Endothelial cell (in vitro differentiated cells): ENCODE measurements around the gene SIRPB2. TPM values are rescaled to one million over a fixed set of nuclear protein-coding genes. Genes with fewer than 3 reads are reported as not detected.

ENCODE experiments used
- DNase-seq: peaks from one replicate; pipeline ENCODE4 v3.0.0; 2021; ENCODE audit warnings: low spot score
- H3K27ac Mint-ChIP-seq: one replicate; pipeline ENCODE4 v1.8.0; 2021; ENCODE audit warnings: mixed read lengths, inconsistent platforms; ENCODE audit not compliant: unreplicated experiment
- H3K27me3 Mint-ChIP-seq: one replicate; pipeline ENCODE4 v1.8.0; 2021; ENCODE audit warnings: mild to moderate bottlenecking, moderate library complexity, mixed read lengths, inconsistent platforms; ENCODE audit not compliant: unreplicated experiment
- H3K36me3 Mint-ChIP-seq: one replicate; pipeline ENCODE4 v1.8.0; 2021; ENCODE audit warnings: mild to moderate bottlenecking, low read depth, mixed read lengths, inconsistent platforms; ENCODE audit not compliant: unreplicated experiment
- H3K4me1 Mint-ChIP-seq: one replicate; pipeline ENCODE4 v1.8.0; 2021; ENCODE audit warnings: mild to moderate bottlenecking, mixed read lengths, inconsistent platforms; ENCODE audit not compliant: unreplicated experiment
- H3K4me3 Mint-ChIP-seq: one replicate; pipeline ENCODE4 v1.8.0; 2021; ENCODE audit warnings: mild to moderate bottlenecking, mixed read lengths, inconsistent platforms; ENCODE audit not compliant: unreplicated experiment
- H3K9me3 Mint-ChIP-seq: one replicate; pipeline ENCODE4 v1.8.0; 2021; ENCODE audit warnings: mixed read lengths, inconsistent platforms; ENCODE audit not compliant: unreplicated experiment
- CTCF ChIP-seq: fragments of 200-600 bp; sonication (generic); IDR thresholded peaks from one replicate; pipeline ENCODE4 v1.5.0; 2021; ENCODE audit warnings: antibody characterized with exemption; ENCODE audit not compliant: unreplicated experiment
- total RNA-seq: library from RNA; stranded (reverse); fragmentation: NEBNext Ultra II Directional; extraction: Animal tissue kit (Norgen Biotek cat#: 25700); gene quantifications from one replicate; pipeline ENCODE4 v1.2.1, GENCODE V29; 2021; ENCODE audit not compliant: unreplicated experiment

The SIRPB2 gene
- total RNA-seq, 1 donor from 2014 or later = 41.5 TPM

DNA sequence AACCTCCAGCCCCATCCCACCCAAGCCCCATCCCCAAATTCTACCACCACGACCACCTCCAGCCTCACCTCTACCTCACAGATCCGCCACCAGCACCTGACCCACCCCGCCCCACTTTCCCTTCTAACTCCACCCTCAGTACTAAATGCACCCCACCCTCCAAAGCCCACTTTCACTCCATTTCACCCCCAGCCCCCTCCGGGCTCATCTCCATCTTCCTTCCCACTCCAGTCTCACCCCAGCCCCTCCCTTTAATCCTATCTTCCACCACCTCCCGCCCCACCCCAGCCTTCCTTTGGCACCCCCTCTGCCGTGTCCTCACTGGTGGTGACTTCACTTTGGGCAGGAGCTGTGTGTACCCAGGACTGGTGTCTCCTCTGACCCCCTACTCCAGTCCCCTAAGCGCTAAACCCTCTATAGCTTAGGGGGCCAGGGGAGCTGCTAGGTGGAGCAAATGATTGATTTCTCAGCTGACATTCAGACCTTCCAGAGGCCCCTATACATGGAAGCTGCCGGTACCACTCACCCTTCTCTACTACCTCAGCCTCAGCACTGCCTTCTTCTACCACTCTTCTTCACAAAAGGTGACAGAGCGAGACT lies 21.8 kb downstream of the SIRPB2 start:
- no peak for DNase-seq
- Mint-ChIP-seq H3K27me3 (peaks cover 25% of the 10 kb centered on the region), H3K27ac (peak overlapping the region; percentile 52), H3K36me3 (peaks cover 52% of the 10 kb centered on the region), H3K9me3 (no peaks in the 10 kb centered on the region), H3K4me3 (peak overlapping the region; percentile 51), H3K4me1 (peaks cover 64% of the 10 kb centered on the region)
- TF ChIP-seq CTCF = no peak

DNA sequence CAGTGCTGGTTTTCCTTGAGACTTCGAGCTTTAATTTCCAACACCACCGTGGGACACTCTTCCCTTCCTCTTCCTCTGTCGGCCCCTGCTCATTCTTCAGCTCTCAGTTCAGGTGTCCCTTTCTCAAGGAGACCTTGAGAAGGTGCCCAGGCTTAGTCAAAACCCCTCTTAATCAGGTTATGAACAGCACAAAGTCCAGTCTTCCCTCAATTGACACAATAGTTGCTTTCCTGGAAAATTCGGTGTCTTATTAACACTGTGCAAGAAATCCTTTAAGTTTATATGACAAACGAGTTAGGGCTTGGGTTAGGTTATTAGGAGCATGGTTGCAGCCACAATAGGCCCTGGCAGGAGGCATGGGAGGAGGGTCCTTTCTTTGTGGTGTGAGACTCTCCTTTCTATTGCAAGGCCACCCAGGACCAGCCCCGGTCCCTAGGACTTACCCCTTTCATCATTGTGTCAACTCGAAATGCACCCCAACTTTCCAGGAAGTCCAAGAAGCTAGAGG lies 23.0 kb downstream of the SIRPB2 start:
- Mint-ChIP-seq H3K4me3 (peak overlapping the region; percentile 86), H3K4me1 (peaks cover 60% of the 10 kb centered on the region), H3K27me3 (peaks cover 21% of the 10 kb centered on the region), H3K27ac (peak overlapping the region; percentile 99), H3K36me3 (peaks cover 53% of the 10 kb centered on the region), H3K9me3 (no peaks in the 10 kb centered on the region)
- no peak for TF ChIP-seq CTCF
- no peak for DNase-seq

DNA sequence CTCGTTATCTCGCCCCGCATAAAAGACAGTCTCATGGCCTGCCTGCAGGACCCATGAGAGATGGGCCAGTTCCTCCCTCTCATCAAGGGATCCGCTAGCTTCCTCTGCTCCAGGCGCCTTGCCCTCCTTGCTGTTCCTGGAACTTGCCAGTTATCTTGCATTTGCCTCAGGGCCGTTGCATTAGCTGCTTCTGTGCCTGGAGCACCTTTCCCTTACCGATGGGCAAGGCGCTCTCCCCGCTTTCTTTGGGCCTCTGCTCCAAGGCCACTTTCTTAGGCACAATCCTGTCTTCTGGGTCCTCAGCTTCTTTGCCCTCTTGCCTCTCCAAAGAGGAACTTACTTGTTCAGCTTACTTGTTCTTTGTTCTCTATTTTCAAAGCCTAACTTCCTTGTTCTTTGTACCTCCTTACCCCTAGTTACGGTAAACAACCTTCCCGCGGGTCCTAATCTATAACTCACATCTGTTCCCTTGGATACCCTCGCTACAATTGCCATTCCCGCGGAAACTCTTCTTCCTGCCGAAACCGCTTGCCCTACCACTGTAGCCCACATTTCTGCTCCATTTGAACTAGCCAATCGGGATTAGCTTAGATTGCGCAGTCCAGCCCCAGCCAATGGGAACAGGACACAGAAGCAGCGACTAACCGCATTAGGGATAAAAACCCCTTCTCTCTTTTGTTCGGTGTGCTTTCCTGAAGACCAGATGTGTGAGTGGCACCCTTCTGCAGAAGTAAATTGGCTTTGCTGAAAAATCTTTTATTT lies 23.7 kb downstream of the SIRPB2 start:
- Mint-ChIP-seq H3K9me3 (no peaks in the 10 kb centered on the region), H3K4me1 (peaks cover 54% of the 10 kb centered on the region), H3K27me3 (peaks cover 17% of the 10 kb centered on the region), H3K4me3 (peak overlapping the region; percentile 86), H3K36me3 (peaks cover 49% of the 10 kb centered on the region), H3K27ac (peak overlapping the region; percentile 99)
- DNase-seq = peak; percentile 46
- TF ChIP-seq CTCF = no peak

- peaks cover 44% of the 10 kb centered on the region for H3K36me3 Mint-ChIP-seq
- no peak for DNase-seq
- H3K9me3 Mint-ChIP-seq = no peaks in the 10 kb centered on the region
- H3K27me3 Mint-ChIP-seq = peaks cover 17% of the 10 kb centered on the region
- peaks cover 53% of the 10 kb centered on the region for H3K4me1 Mint-ChIP-seq
- H3K27ac Mint-ChIP-seq = peak overlapping the region; percentile 99
- peak overlapping the region; percentile 86 for H3K4me3 Mint-ChIP-seq
- TF ChIP-seq CTCF = no peak
Observed at GRCh38 chr20:1467082-1467354, 24.2 kb downstream of the SIRPB2 start.
